Measurements from ENCODE around the gene SRR. TPM values are rescaled to one million over a fixed set of nuclear protein-coding genes. Genes with fewer than 3 reads are reported as not detected.

Gene SRR
- total RNA-seq, 1 donor from 2014 or later, result 16.5 TPM

DNA sequence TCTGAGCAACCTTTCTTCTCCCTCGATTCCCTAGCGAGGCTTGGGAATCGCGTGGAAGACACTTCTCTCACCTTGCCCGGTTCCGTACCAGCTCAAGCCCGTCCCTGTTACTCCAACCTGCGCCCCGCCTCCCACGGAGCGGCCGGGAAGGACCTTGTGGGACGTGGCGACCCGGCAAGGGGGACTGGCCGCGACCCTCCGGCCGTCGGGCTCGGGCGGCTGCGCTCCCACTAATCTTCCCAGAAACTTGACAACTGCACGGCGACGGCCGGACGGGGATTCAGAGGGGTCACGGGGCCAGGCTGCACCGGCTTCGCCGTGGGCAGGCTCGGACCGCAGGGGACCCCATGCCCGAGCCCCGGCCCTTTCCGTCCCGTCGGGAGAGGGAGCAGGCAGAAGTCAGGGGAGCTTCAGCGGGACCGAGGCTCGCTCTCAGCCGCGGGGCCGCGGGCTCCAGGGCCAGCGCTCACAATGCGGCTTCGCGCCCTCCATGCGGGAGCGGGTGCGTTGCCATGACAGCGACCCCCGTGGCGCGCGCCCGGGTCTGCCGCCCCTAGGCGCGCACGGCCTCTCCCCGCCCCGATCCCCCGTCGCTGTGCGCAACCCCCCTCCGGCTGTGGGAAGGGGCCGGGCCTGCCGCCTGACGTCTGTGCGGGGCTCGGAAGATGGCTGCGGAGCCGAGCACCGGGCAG is 33.2 kb downstream of the SRR start, which contains the start of gene SGSM2:
Gene SGSM2, plus strand, starts transcription at position 650 of the 692 bp plus-strand sequence. CDS start 188 bp downstream, outside the sequence.
- peak within 1 kb of the TSS; percentile 96 for H3K27ac Mint-ChIP-seq (ENCODE audit: unreplicated experiment)

DNA sequence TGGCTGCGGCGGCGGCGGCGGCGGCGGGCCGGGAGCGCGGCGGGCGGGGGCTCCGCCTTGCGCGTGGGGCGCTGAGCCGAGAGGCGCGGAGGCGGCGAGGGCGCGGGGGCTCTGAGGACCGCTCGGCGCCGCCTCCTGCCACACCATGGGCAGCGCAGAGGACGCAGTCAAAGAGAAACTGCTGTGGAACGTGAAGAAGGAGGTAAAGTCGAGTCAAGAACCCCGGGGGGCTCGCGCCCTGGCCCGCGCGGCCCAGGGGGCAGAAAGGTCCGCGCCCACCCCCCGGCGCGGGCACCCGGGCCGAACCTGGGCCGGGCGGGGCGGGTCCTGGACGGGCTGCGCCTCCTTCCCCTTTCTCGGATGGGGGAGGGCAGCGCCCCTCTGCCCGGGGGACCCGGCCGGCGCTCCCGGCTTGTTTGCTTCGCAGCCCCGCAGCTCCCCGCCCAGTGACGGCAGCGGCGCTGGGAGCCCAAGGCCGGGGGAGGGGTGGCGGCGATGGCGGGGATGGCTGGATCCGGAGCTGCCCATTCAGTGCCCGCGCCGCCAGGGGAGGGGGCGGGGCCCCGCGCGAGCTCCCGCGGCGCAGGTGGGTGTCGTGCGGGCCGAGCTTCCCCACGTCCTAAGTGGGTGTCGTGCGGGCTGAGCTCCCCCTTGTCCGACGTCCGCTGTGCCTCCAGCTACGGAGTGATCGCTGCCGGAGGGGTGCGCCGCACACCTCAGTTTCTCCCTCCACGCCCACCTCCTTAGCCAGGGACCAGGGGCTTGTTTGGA is 34.0 kb downstream of the SRR start:
- TF ChIP-seq, protein P1, sequence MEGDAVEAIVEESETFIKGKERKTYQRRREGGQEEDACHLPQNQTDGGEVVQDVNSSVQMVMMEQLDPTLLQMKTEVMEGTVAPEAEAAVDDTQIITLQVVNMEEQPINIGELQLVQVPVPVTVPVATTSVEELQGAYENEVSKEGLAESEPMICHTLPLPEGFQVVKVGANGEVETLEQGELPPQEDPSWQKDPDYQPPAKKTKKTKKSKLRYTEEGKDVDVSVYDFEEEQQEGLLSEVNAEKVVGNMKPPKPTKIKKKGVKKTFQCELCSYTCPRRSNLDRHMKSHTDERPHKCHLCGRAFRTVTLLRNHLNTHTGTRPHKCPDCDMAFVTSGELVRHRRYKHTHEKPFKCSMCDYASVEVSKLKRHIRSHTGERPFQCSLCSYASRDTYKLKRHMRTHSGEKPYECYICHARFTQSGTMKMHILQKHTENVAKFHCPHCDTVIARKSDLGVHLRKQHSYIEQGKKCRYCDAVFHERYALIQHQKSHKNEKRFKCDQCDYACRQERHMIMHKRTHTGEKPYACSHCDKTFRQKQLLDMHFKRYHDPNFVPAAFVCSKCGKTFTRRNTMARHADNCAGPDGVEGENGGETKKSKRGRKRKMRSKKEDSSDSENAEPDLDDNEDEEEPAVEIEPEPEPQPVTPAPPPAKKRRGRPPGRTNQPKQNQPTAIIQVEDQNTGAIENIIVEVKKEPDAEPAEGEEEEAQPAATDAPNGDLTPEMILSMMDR (IDR thresholded peaks at IDR 0.05), result no peak
- Mint-ChIP-seq H3K9me3 (ENCODE audit: low read depth) (no peaks in the 10 kb centered on the region), H3K4me3 (ENCODE audit: unreplicated experiment) (peak overlapping the region; percentile 75), H3K4me1 (ENCODE audit: low read depth) (peaks cover 27% of the 10 kb centered on the region), H3K27me3 (ENCODE audit: low read depth) (no peaks in the 10 kb centered on the region), H3K36me3 (ENCODE audit: low read depth) (peaks cover 10% of the 10 kb centered on the region), H3K27ac (ENCODE audit: unreplicated experiment) (peak overlapping the region; percentile 57)
- DNase-seq (ENCODE audit: low spot score), result no peak

More for the DNA sequence above, 33.2 kb downstream of the SRR start, which contains the start of gene SGSM2:
- no peak for DNase-seq (ENCODE audit: low spot score)
- TF ChIP-seq, protein P1 (IDR thresholded peaks at IDR 0.05), result no peak
- peak within 1 kb of the TSS; percentile 91 for H3K4me3 Mint-ChIP-seq (ENCODE audit: unreplicated experiment)
- H3K9me3 Mint-ChIP-seq (ENCODE audit: low read depth), result no peaks in the 10 kb centered on the region
- H3K27me3 Mint-ChIP-seq (ENCODE audit: low read depth), result no peaks in the 10 kb centered on the region
- peaks cover 27% of the 10 kb centered on the region for H3K4me1 Mint-ChIP-seq (ENCODE audit: low read depth)
- peaks cover 10% of the 10 kb centered on the region for H3K36me3 Mint-ChIP-seq (ENCODE audit: low read depth)

DNA sequence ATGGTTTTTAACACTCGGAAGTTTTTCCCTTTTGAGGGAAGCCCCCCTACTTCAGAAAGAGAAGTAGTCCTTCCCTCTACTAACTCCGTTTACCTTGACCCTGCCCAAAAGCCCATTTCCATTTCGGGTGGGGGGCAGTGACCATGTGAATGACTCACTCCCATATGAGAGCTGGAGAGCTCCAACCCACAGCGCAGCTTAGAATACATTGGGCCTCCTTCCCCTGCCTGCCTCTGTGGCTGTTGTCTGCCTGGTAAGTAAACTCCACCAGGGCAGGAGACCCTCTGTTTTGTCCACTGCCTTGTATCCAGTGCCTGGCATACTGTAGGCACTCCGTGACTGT is 34.5 kb downstream of the SRR start:
- DNase-seq (ENCODE audit: low spot score), result no peak
- H3K4me3 Mint-ChIP-seq (ENCODE audit: unreplicated experiment), result peak overlapping the region; percentile 75

DNA sequence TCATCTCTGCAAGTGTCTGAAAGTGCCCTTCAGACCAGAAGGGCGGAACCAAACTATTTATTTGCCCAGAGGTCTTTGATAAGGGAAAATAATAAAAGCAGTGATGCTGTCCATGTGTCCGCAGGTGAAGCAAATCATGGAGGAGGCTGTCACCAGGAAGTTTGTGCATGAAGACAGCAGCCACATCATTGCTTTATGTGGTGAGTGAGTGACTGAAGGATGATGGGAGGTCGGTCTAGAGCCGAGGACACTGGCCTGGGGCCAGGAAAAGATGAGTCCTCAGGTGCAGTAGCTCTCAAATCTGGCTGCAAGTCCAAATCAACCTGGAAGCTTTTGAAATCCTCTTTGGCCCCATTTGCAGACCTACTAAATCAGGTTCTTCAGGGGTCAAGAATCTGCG is 39.7 kb downstream of the SRR start:
- H3K27ac Mint-ChIP-seq (ENCODE audit: unreplicated experiment), result no peak overlapping the region
- H3K4me1 Mint-ChIP-seq (ENCODE audit: low read depth), result peaks cover 12% of the 10 kb centered on the region
- peaks cover 3% of the 10 kb centered on the region for H3K36me3 Mint-ChIP-seq (ENCODE audit: low read depth)
- H3K9me3 Mint-ChIP-seq (ENCODE audit: low read depth), result no peaks in the 10 kb centered on the region
- H3K27me3 Mint-ChIP-seq (ENCODE audit: low read depth), result no peaks in the 10 kb centered on the region
- TF ChIP-seq, protein P1 (IDR thresholded peaks at IDR 0.05), result no peak
- H3K4me3 Mint-ChIP-seq (ENCODE audit: unreplicated experiment), result no peak overlapping the region
- no peak for DNase-seq (ENCODE audit: low spot score)

More for the DNA sequence above, 34.5 kb downstream of the SRR start:
- Mint-ChIP-seq H3K27ac (ENCODE audit: unreplicated experiment) (peak overlapping the region; percentile 57), H3K9me3 (ENCODE audit: low read depth) (no peaks in the 10 kb centered on the region), H3K4me1 (ENCODE audit: low read depth) (peaks cover 27% of the 10 kb centered on the region), H3K36me3 (ENCODE audit: low read depth) (peaks cover 10% of the 10 kb centered on the region), H3K27me3 (ENCODE audit: low read depth) (no peaks in the 10 kb centered on the region)
- TF ChIP-seq, protein P1 (IDR thresholded peaks at IDR 0.05), result no peak

DNA sequence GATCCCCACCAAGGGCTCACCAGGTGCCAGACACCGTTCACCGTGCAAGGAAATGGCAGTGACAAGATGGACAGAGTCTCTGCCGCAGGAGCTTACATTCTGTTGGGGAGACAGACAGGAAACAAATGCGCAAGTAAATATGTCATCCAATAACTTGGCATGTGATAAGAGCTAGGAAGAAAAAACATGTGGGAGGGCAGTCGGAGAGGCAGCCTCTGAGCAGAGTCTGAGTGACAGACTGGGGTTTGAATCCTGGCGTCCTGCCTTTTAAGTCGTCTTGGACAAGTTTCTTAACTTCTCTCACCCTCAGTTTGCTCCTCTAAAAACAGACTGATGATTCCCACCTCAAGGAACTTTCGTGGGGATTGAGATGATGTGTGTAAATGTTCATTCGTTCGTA is 40.8 kb downstream of the SRR start:
- Mint-ChIP-seq H3K27me3 (ENCODE audit: low read depth) (no peaks in the 10 kb centered on the region), H3K36me3 (ENCODE audit: low read depth) (peaks cover 3% of the 10 kb centered on the region), H3K4me3 (ENCODE audit: unreplicated experiment) (no peak overlapping the region), H3K9me3 (ENCODE audit: low read depth) (no peaks in the 10 kb centered on the region), H3K4me1 (ENCODE audit: low read depth) (peaks cover 11% of the 10 kb centered on the region), H3K27ac (ENCODE audit: unreplicated experiment) (no peak overlapping the region)
- no peak for DNase-seq (ENCODE audit: low spot score)
- TF ChIP-seq, protein P1 (IDR thresholded peaks at IDR 0.05), result no peak

Measured in chondrocyte (in vitro differentiated cells).